ENCODE measurements around the gene PRKN.

GRCh38 chr6:161918109-161918531 is 809.4 kb downstream of the PRKN start:
- TF ChIP-seq POLR2A (IDR thresholded peaks at IDR 0.05), result no peak
- TF ChIP-seq, protein P1, sequence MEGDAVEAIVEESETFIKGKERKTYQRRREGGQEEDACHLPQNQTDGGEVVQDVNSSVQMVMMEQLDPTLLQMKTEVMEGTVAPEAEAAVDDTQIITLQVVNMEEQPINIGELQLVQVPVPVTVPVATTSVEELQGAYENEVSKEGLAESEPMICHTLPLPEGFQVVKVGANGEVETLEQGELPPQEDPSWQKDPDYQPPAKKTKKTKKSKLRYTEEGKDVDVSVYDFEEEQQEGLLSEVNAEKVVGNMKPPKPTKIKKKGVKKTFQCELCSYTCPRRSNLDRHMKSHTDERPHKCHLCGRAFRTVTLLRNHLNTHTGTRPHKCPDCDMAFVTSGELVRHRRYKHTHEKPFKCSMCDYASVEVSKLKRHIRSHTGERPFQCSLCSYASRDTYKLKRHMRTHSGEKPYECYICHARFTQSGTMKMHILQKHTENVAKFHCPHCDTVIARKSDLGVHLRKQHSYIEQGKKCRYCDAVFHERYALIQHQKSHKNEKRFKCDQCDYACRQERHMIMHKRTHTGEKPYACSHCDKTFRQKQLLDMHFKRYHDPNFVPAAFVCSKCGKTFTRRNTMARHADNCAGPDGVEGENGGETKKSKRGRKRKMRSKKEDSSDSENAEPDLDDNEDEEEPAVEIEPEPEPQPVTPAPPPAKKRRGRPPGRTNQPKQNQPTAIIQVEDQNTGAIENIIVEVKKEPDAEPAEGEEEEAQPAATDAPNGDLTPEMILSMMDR (IDR thresholded peaks at IDR 0.05), result no peak
